Measurements from ENCODE around the gene LPAR5. TPM values are rescaled to one million over a fixed set of nuclear protein-coding genes. Genes with fewer than 3 reads are reported as not detected.

LPAR5 gene
- total RNA-seq: 2.6 TPM
- long read RNA-seq, partial matches to known transcripts: 0 of 5 reads
- long read RNA-seq, other reads (novel, unspliced or antisense): 2 of 5 reads

DNA sequence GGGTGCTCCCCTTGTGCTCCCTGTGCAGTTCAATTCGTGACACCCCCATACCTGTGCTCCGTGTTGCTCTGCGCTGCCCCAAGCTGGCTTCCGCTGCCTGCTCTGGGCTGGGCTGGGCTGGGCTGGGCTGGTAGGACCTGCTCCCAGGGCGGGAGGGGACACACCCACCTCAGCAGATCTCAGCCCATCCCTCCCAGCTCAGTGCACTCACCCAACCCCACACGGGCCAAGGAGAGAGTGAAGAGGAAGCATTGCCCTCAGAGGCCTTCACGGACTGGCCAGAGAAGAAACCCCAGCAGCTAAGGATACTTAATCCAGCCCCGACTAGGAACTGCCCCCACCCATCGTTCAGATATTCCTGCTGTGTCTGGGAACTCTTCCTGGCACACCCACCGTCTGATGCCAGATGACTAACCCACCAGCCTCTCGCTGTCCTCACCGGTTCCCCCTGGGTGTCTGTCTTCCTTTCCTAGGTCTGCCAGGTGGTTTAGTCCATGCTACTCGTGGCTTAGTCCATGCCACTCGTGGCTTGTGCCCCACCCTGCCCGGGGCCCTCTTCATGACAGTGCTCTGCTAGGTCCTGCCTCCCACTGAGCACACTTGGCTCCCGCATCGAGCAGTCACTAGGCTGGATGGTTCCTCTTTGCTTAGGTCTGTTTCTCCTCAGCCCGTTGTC lies at the start of gene LPAR5:
TSS of gene LPAR5 (minus strand) at position 104 of the 676 bp plus-strand sequence. CDS start 14,711 bp downstream, outside the sequence.
- intact Hi-C loops (cut with DNase I): no loop called here
- no peak for DNase-seq (ENCODE audit: low spot score)

DNA sequence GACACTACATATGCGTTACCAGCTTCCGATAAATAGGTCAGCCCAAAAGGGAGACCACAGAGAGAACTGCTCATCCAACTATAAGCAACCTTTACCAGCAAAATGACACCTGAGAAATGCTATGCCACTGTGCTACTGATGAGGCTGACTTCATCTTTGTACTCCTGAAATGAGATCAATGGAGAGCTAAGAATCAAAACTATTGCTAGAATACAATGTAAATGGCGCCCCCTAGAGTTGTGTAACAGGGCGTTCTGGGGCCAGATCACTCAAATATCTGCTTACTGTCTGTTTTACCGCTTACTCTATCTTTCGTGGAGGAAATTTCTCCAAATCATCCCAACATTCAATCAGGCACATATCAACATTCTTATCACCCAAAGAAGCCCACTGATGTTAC lies 48.9 kb upstream of the LPAR5 start:
- intact Hi-C loops (cut with DNase I): loop anchor here (5.0 to 10.0 kb wide), 2 partner anchors 67 to 290 kb away; partner anchors contain the start of genes EMG1 and PHB2
- DNase-seq (ENCODE audit: low spot score): no peak

DNA sequence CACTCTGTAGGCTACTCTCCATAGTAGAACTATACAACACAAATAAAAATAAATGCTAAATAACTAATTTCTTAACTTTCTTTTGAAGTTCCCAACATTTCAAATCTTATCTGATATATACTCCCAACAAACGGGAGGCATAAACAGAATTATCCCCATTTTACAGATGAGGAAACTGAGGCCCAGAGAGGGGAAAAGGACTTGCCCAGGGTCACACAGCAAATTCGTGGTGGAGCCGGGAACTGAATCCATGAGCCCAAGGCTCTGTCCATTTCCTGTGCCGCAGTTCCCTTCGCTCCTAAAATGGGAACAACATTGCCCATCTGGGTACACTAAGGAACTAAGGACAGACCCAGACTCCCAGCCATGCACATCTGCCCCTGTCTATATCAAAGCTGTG lies 41.2 kb upstream of the LPAR5 start:
- intact Hi-C loops (cut with DNase I): no loop called here
- no peak for DNase-seq (ENCODE audit: low spot score)

DNA sequence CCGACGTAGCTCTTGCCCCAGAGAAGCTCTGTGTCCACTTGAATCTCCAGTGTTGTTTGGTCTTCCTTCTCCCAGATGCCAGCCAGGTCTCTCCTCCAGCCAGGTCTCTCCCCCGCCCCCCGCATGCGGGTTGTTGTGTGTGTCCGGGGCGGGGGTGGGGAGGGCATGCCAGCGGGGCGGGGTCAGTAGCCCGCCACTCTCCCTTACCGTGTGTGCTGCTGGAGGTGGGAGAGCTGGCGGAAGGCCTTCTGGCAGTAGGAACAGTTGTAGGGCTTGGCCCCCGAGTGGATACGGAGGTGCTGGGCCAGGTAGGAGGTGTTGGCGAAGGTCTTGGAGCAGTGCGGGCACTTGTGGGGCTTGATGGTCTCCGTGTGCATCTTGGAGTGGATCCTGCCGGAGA lies 36.4 kb upstream of the LPAR5 start:
- intact Hi-C loops (cut with DNase I): no loop called here
- no peak for DNase-seq (ENCODE audit: low spot score)

- DNase-seq (ENCODE audit: low spot score): no peak
- intact Hi-C loops (cut with DNase I): no loop called here
Measured at GRCh38 chr12:6667559-6668210, 31.9 kb upstream of the LPAR5 start.

DNA sequence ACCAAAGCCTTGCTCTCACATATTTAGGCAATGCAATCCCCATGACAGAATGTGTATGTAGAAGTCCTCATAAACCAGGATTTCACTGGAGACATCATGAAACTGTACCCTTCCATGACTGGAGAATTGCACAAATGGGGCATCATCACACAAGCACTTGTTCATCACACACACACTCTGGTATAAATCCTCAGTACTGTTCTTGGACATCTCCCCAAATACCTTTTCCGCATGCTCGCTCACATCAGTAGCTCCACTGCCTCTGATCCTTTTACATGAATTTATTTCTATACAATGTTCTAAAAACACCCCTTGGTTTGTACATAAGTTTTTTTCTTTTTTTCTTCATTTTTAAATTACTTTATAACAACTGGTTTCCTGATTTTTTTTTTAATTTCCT lies 30.5 kb upstream of the LPAR5 start:
- no peak for DNase-seq (ENCODE audit: low spot score)
- intact Hi-C loops (cut with DNase I): no loop called here

GRCh38 chr12:6664902-6665301 lies 29.1 kb upstream of the LPAR5 start:
- intact Hi-C loops (cut with DNase I): loop anchor here (5.0 kb wide), 1 partner anchor 48 kb away; no protein-coding TSS in a partner anchor
- DNase-seq (ENCODE audit: low spot score): no peak

DNA sequence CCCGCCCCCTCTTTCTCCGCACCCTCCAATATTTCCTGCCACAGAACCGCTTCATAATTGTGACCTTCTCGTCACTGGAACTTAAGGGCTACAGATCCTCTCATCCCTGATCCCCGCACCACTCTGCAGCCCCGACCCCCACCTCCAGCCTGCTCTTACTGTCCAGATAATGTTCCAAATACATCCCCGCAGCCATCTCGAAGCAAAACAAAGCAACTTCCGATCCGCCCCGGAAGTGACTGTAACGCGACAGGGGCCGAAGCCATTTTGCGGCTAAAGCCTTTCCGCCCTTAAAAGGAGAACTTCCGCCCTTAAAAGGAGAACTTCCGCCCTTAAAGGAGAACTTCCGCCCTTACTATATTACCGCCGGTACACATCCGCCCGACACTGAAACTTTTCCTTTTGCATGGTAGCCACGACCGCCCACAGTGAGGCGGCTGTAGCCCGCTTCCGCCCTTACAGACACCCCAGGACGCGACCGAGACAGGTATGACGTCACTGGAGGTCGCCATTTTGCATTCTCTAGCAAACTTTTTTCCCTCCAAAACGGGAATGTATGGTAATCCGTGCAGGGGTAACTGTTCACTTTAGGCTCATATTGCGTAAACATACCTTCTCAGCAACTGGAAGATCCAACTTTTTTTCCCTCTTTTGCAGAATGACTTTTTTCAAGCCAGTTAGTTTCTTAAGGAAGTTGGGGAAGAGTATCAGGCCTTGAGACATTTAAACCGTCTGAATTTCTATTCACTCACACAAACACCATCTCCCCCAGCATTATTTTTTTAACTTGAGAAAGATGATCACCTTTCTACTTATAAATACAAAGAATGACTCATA lies 27.4 kb upstream of the LPAR5 start, which contains the start of gene ING4:
TSS of gene ING4 (minus strand) at position 214 of the 837 bp plus-strand sequence. CDS start at position 196, 18 bp downstream.
- intact Hi-C loops (cut with DNase I): loop anchor here (1.0 to 5.0 kb wide), 3 partner anchors 26 to 60 kb away; partner anchors contain the start of gene ZNF384
- peak; percentile 99 for DNase-seq (ENCODE audit: low spot score)

DNA sequence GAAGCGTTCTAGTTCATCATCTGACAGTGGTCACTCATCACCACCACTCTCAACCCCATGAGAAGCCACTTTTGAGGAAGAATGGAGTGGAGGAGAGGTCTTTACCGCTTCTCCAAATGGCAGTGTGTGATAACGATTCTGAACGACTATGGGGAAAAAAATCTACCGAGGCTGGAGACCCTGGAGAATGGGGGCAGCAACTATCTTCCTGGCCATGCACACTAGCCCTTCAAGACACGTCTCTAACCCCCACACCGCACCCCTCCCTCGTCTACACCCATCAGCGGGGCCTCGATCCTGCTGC lies 26.8 kb upstream of the LPAR5 start:
- no peak for DNase-seq (ENCODE audit: low spot score)
- intact Hi-C loops (cut with DNase I): loop anchor here (5.0 kb wide), 1 partner anchor 45 kb away; no protein-coding TSS in a partner anchor

GRCh38 chr12:6653987-6654386 lies 18.2 kb upstream of the LPAR5 start:
- no peak for DNase-seq (ENCODE audit: low spot score)
- intact Hi-C loops (cut with DNase I): no loop called here

- no peak for DNase-seq (ENCODE audit: low spot score)
- intact Hi-C loops (cut with DNase I): no loop called here
Measured at GRCh38 chr12:6653342-6653741, 17.6 kb upstream of the LPAR5 start.

DNA sequence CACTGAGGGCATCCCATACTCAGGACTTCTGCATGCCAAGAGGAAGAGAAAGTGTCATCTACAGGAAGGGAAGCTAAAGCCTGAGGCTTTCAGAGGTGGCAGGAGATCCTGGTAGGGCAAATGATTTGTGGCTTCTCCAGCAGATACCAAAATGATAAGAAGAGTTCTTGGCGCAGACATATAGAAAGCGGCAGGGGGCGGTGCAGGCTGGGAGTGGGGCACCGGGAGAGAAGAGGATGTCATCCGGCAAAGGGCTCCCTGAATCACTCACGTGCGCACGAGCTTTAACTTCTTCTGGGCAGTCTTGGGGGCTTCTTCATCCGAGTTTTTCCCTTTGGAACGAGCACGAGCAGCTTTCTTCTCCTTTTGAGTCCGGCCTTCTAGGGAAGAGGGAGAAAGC lies 16.6 kb upstream of the LPAR5 start:
- intact Hi-C loops (cut with DNase I): no loop called here
- DNase-seq (ENCODE audit: low spot score): no peak

DNA sequence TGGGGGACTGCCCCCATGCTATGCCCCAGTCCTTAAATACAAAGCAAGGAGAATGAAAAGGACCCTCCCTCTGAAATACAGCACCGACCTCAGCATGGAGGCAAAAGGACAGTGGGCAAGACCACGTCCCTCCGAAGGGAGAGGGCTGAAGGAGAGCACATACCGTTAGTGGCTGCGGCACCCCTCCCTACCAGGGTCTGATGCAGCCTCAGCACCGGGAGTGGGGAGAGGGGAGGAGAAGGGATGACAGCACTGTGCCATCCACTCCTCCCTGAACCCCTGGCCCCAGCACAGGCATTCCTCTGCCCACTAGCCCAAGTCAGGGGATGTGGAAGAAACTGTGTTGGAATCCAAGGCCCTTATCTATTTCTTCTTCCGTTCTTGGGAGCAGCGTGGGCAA lies 15.1 kb upstream of the LPAR5 start:
- intact Hi-C loops (cut with DNase I): no loop called here
- no peak for DNase-seq (ENCODE audit: low spot score)

- peak; percentile 90 for DNase-seq (ENCODE audit: low spot score)
- intact Hi-C loops (cut with DNase I): no loop called here
Measured at GRCh38 chr12:6647083-6647604, 11.4 kb upstream of the LPAR5 start, which contains the start of gene ACRBP. ACRBP (minus strand) TSS chr12:6647432; CDS start chr12:6647366, 66 bp downstream.

DNA sequence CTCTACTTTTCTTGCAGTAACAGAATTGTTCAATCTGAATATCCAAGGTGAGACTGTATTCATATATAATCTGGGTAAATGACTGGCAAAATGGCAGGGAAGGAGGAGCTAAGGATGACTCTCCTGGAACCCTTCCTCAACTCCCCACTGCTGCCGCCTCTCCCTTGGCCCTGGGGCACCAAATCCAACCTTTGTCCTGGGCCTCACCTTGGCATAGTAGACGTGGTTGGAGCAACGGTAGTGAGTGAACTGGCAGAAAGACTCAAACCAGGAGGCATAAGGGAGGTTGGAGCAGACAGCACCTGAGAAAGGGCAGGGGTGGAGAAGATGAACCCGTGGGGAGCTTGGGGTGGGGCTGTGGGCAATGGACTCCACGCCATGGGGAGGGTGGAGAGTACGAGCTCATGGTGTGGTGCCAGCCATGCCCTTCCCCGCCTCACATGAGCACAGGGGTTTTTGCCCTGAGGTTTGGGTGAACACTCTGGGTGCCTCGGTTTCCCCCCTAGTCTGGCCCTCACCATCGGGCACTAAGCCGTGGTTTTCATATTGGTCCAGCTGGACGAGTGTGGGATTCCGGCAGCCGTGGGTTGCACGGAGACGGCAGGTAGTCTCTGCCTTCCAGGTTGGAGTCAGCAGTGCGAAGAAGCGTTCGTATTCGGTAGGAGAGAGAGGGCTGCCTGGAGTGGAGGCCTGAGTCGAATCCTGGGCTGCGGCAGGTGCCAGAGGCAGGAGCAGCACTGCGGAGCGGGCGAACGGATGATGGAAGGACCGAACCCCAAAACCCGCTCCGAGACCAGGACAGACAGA lies 10.7 kb upstream of the LPAR5 start:
- no peak for DNase-seq (ENCODE audit: low spot score)
- intact Hi-C loops (cut with DNase I): no loop called here

DNA sequence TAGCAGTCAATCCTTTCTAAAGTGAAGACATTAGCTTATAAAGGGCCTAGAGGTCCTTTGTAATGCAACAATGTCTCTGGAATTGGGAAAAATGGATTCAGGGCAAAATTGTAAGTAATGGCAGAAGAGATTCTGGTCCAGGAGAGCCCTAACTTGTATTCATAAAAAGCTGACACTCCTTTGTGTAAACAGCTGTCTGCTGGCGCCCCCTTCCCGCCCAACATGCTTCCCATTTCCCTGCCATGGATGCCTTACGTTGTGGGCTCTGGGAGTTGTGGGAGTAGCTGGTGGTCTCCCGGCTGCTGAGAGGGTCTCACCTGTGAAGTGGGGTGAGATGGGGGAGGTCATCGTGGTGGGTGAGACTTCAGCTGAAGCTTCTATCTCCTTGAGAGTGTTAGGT lies 9.1 kb upstream of the LPAR5 start:
- no peak for DNase-seq (ENCODE audit: low spot score)
- intact Hi-C loops (cut with DNase I): no loop called here

DNA sequence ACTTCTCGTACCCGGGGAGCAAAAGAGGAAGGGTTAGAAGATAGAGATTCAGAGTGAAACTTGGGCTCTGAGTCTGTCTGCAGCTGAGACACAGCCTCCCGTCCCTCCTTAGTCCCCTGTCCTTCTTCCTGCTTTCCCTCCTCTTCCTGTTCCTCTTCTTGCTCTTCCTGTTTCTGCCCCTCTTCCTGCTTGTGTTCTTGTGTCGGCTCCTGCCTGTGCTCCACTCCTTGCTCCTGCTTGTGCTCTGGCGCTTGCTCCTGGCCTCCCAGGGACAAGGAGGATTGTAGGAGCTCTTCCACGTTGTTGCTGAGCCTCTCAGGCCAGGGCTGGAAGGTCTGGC lies 8.5 kb upstream of the LPAR5 start:
- intact Hi-C loops (cut with DNase I): no loop called here

GRCh38 chr12:6643569-6644256 lies 8.0 kb upstream of the LPAR5 start:
- intact Hi-C loops (cut with DNase I): no loop called here
- no peak for DNase-seq (ENCODE audit: low spot score)

More for the DNA sequence above, 8.5 kb upstream of the LPAR5 start:
- DNase-seq (ENCODE audit: low spot score): no peak

GRCh38 chr12:6641131-6641530 lies 5.4 kb upstream of the LPAR5 start:
- DNase-seq (ENCODE audit: low spot score): no peak
- intact Hi-C loops (cut with DNase I): no loop called here
